Dendritic cell treated with granulocyte-macrophage colony-stimulating factor and Interleukin-4, amounts not matched to agents 40 ng/mL and 50 ng/mL, for 4 days (primary cell): ENCODE data around the gene HOPX.
"Not testable (repeated sequence)": the region's sequence is repeated elsewhere in the genome, so short reads cannot be mapped to it uniquely, and the experiment has no call there.

ENCODE experiments used
- H3K27ac Mint-ChIP-seq: one replicate; pipeline ENCODE4 v1.8.0; 2022; ENCODE audit warnings: mild to moderate bottlenecking, mixed read lengths
- H3K27me3 Mint-ChIP-seq: one replicate; pipeline ENCODE4 v1.8.0; 2022; ENCODE audit warnings: mild to moderate bottlenecking, mixed read lengths
- H3K36me3 Mint-ChIP-seq: one replicate; pipeline ENCODE4 v1.8.0; 2022; ENCODE audit warnings: low read depth, mixed read lengths
- H3K4me1 Mint-ChIP-seq: one replicate; pipeline ENCODE4 v1.8.0; 2022; ENCODE audit warnings: low read depth, mixed read lengths
- H3K4me3 Mint-ChIP-seq: one replicate; pipeline ENCODE4 v1.8.0; 2022; ENCODE audit warnings: mild to moderate bottlenecking, moderate library complexity, mixed read lengths
- H3K9me3 Mint-ChIP-seq: one replicate; pipeline ENCODE4 v1.8.0; 2022; ENCODE audit warnings: mixed read lengths
- intact Hi-C: fragments of 100-400 bp; cut with micrococcal nuclease; formaldehyde crosslinking; loops from one replicate; pipeline ENCODE4 v1.15.0; 2022

The HOPX gene, protein sequence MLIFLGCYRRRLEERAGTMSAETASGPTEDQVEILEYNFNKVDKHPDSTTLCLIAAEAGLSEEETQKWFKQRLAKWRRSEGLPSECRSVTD

DNA sequence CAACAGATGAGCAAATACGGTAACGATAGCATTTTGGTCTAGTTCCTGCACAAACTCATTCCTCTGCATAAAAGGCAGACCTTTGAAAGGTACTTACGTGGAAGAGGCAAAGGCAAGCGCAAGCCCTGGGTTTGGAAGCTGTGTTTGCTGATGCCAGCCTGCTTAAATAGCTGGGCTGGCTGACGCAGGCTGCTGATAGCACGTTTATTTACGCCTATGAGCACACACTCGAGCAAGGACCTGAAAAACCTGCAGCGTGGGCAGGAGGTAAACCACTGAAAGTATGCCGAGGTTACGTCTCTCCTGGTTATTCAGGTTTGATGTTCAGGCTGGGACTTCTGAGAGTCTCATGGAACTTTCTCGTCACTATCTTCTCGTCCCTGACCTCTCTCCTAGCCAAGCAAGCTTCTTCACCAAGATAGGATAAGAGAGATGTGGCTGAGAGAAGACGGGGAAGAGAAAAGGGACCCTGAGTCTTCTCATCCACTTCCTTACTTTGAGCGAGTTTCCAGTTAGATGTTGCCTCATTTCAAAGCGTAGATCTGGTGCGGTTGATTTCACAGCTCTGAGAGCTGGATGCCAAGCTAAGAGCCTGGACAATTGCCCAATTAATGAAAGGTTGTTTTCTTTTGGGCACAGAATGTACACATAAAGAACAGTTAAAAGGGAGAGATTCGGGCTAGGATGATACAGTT is at the start of gene HOPX:
Gene HOPX (minus strand): TSS at position 139 of the 695 bp plus-strand sequence. CDS start 23,480 bp downstream, outside the sequence.
- H3K27me3 Mint-ChIP-seq, result peaks cover 3% of the 10 kb centered on the region
- intact Hi-C loops, result no loop called here
- H3K27ac Mint-ChIP-seq, result no peak within 1 kb of the TSS
- no peaks in the 10 kb centered on the region for H3K9me3 Mint-ChIP-seq
- H3K4me3 Mint-ChIP-seq, result no peak within 1 kb of the TSS
- peaks cover 23% of the 10 kb centered on the region for H3K4me1 Mint-ChIP-seq
- H3K36me3 Mint-ChIP-seq, result no peaks in the 10 kb centered on the region

DNA sequence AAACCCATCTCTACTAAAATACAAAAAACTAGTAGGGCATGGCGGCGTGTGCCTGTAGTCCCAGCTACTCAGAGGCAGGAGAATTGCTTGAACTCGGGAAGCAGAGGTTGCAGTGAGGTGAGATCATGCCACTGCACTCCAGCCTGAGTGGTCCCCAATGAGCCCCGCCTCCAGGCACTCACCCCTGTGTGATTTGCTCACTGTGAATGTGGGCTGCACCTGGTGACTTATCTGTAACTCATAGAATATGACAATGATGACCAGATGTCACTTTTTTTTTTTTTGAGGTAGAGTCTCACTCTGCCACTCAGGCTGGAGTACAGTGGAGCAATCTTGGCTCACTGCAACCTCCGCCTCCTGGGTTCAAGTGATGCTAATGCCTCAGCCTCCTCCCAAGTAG is 49.0 kb upstream of the HOPX start:
- H3K4me3 Mint-ChIP-seq, result no peak overlapping the region
- intact Hi-C loops, result no loop called here
- H3K27ac Mint-ChIP-seq, result no peak overlapping the region
- H3K9me3 Mint-ChIP-seq, result no peaks in the 10 kb centered on the region
- peaks cover 4% of the 10 kb centered on the region for H3K27me3 Mint-ChIP-seq
- H3K36me3 Mint-ChIP-seq, result no peaks in the 10 kb centered on the region
- peaks cover 30% of the 10 kb centered on the region for H3K4me1 Mint-ChIP-seq

DNA sequence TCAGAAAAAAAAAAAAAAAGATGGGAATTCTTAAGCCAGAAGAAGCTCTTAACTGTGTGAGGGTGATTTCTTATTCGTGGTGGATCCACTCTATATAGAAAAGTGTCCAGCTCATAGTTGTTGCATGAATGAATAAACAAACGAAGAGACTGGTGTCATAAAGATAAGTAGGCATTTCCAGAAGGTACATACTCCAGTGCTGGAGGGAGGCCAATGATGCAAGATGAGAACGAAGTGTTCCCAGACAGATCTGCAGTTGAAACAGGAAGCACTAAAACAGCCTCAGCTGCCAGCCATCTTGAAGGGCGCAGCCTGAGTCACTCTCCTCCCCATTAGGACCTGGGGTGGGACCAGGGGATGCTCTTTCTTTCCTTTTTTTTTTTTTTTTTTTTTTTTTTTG is 47.4 kb upstream of the HOPX start:
- peaks cover 4% of the 10 kb centered on the region for H3K27me3 Mint-ChIP-seq
- intact Hi-C loops, result no loop called here
- H3K4me3 Mint-ChIP-seq, result no peak overlapping the region
- peaks cover 31% of the 10 kb centered on the region for H3K4me1 Mint-ChIP-seq
- H3K9me3 Mint-ChIP-seq, result no peaks in the 10 kb centered on the region
- no peaks in the 10 kb centered on the region for H3K36me3 Mint-ChIP-seq
- H3K27ac Mint-ChIP-seq, result no peak overlapping the region

DNA sequence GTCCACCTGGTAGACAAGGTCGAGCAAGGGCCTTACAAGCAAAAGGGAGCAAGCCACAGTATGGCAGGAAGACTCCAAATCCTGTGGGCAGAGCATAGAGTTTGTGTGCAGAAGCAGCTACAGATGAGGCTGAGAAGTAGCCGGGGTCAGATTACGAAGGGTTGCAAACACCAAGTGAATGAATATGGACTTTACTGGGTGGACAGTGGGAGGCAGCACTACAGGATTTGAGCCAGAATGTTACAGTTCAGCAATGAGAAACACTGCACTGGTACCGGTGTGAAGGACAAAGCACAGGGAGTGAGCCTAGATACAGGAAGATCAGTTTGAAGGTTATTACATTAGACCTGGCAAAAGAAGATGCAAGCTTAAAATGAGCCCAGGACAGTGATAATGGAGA is 46.1 kb upstream of the HOPX start:
- Mint-ChIP-seq H3K27me3 (no peaks in the 10 kb centered on the region), H3K4me3 (no peak overlapping the region), H3K36me3 (no peaks in the 10 kb centered on the region), H3K9me3 (no peaks in the 10 kb centered on the region), H3K27ac (no peak overlapping the region), H3K4me1 (peaks cover 32% of the 10 kb centered on the region)
- intact Hi-C loops, result no loop called here

DNA sequence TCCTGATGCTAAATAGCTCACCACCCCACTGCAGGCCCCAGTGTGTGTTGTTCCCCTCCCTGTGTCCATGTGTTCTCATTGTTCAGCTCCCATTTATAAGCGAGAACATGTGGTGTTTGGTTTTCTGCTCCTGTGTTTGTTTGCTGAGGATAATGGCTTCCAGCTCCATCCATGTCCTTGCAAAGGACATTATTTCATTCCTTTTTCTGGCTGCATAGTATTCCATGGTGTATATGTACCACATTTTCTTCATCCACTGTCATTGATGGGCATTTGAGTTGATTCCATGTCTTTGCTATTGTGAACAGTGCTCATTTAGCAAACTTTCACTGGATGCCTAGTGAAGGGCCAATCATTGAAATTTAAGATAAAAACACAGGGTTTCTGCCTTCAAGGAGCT is 45.5 kb upstream of the HOPX start:
- intact Hi-C loops, H3K9me3 Mint-ChIP-seq, H3K36me3 Mint-ChIP-seq, H3K27me3 Mint-ChIP-seq, H3K4me3 Mint-ChIP-seq, H3K27ac Mint-ChIP-seq: not testable (repeated sequence)
- peaks cover 26% of the 10 kb centered on the region for H3K4me1 Mint-ChIP-seq

DNA sequence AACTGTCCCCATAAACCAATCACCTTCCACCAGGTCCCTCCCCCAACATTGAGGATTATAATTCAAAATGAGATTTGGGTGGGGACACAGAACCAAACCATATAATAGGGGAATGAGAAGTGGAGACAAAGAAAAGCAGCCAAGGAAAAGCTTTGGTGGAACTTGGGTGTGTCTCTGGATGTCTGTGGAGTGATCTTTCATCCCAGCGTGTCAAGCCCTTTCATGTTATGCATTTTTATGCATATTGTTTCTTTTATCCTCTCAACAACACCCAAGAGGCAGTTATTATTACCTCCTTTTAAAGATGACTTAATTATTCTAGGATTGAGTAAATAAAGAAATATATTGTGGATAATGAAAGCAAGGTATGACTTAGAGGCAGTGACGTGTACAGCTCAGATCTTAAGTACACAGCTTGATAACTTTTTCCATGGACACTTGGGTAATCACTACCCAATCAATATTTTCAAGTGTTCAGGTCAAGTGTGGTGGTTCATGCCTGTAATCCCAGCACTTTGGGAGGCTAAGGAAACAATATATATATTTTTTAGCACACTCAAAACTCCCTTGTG is 42.6 kb upstream of the HOPX start:
- Mint-ChIP-seq H3K27me3 (no peaks in the 10 kb centered on the region), H3K4me3 (no peak overlapping the region), H3K4me1 (peaks cover 23% of the 10 kb centered on the region), H3K36me3 (no peaks in the 10 kb centered on the region), H3K9me3 (no peaks in the 10 kb centered on the region), H3K27ac (no peak overlapping the region)
- intact Hi-C loops, result no loop called here

DNA sequence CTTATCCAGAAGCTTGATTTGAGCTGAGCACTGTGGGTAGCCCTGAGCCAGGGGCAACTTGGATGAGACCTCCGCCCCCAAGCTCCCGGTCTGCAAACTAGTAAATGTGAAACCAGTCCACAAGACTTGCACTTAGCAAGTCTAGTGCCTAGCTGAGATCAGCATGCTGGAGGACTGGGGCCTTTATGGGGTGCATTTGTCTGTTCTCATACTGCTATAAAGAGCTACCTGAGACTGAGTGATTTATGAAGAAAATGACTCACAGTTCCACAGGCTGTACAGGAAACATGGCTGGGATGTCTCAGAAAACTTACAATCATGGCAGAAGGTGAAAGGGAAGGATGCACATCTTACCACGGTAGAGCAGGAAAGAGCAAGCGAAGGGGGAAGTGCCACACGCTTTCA is 42.1 kb upstream of the HOPX start:
- H3K9me3 Mint-ChIP-seq, result no peaks in the 10 kb centered on the region
- H3K4me3 Mint-ChIP-seq, result no peak overlapping the region
- intact Hi-C loops, result no loop called here
- H3K36me3 Mint-ChIP-seq, result no peaks in the 10 kb centered on the region
- H3K27me3 Mint-ChIP-seq, result no peaks in the 10 kb centered on the region
- peaks cover 17% of the 10 kb centered on the region for H3K4me1 Mint-ChIP-seq
- H3K27ac Mint-ChIP-seq, result no peak overlapping the region

DNA sequence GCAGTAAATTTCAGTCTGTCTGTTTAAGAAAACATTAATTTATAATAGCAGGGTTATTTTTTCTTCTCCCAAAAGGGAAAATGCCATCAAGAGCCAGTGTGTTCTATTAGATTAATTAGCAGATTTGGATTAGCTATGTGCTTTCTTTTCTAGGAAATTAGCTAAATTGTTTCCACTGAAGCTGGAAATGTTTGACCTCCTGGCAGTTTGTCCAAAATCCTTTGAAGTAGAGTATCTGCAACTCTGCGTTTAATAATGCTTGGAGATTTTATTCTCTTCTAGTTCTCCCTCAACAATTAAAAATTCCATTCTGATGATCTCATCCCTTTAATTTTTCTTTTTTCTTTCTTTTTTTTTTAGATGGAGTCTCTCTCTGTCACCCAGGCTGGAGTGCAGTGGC is 27.1 kb upstream of the HOPX start:
- Mint-ChIP-seq H3K9me3 (peaks cover 13% of the 10 kb centered on the region), H3K27ac (no peak overlapping the region), H3K27me3 (no peaks in the 10 kb centered on the region), H3K4me1 (peaks cover 5% of the 10 kb centered on the region), H3K36me3 (no peaks in the 10 kb centered on the region), H3K4me3 (no peak overlapping the region)
- intact Hi-C loops, result no loop called here

DNA sequence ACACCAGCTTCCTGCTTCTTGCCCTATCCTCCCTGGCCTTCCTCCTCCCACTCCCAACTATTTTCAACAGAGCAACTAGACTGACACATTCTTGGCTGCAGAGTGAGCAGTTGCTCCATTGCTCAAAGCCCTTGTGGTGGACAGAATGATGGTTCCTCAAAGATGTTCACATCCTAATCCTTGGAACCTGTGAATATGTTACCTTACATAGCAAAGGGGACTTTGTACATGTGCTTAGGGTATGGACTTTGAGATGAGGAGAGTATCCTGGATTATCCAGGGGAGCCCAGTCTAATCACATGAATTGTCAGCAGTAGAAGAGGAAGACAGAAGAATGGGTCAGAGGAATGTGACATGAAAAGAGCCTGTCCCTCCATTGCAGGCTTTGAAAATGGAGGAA is 24.9 kb upstream of the HOPX start:
- Mint-ChIP-seq H3K27me3 (no peaks in the 10 kb centered on the region), H3K27ac (no peak overlapping the region), H3K4me3 (no peak overlapping the region), H3K4me1 (peaks cover 5% of the 10 kb centered on the region), H3K36me3 (no peaks in the 10 kb centered on the region), H3K9me3 (no peaks in the 10 kb centered on the region)
- intact Hi-C loops, result no loop called here

DNA sequence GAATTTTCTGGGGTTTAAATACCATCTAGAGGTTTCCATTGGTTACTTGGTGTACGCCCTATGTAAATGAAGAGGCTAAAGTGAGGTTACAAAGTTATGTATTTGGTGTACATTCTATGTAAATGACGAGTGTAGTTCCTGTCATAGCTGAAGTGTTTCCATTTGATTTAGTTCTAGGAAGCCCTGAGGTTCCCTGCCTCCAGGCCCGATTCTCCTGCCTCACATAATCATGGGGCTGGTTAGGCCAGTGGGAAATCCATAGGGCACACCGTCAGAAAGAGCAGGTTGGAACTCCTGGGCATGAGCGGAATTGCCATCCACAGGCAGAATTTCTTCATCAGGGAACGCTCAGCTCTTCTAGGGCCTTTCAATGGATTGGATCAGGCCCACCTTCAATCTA is 24.2 kb upstream of the HOPX start:
- Mint-ChIP-seq H3K9me3 (no peaks in the 10 kb centered on the region), H3K27ac (no peak overlapping the region), H3K4me1 (peaks cover 5% of the 10 kb centered on the region), H3K27me3 (no peaks in the 10 kb centered on the region), H3K4me3 (no peak overlapping the region), H3K36me3 (no peaks in the 10 kb centered on the region)
- intact Hi-C loops, result no loop called here

DNA sequence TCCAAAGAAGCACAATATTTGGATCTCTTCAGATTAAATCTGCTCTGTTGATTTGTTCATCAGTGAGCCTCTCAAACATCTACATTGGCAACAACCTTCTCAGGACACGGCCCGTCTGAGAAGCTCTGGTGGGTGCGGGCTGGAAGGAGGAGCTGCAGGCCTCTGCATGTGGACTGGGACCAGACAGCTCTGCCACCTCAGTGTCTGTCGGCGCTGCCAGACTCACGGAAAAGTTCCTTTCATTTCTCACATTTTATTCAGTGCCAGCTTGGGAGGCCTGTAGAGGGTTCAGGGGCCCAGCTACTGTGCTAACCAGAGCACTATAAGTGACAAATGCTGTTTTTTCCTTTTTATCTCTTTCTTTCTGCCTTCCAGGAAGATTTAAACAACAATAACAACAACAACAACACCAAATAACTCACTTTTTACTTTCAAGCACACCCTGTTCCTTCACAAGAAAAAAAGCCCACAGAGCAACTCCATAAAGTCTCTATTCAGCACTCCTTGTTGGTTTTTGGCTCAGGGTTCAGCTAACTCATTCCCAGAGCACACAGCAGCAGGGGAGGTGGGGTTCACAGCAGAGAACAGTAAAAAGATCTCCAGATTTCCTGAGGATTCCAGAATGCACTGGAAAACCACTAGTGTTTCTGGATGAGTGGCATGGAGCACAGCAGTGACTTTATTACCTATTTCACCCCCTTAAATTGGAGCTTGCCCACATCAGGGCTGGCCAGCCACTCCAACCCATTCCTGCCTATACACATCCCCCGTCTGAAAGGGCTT is 23.2 kb upstream of the HOPX start:
- H3K36me3 Mint-ChIP-seq, result no peaks in the 10 kb centered on the region
- H3K9me3 Mint-ChIP-seq, result no peaks in the 10 kb centered on the region
- no peaks in the 10 kb centered on the region for H3K27me3 Mint-ChIP-seq
- H3K4me3 Mint-ChIP-seq, result no peak overlapping the region
- no peak overlapping the region for H3K27ac Mint-ChIP-seq
- intact Hi-C loops, result no loop called here
- peaks cover 5% of the 10 kb centered on the region for H3K4me1 Mint-ChIP-seq

DNA sequence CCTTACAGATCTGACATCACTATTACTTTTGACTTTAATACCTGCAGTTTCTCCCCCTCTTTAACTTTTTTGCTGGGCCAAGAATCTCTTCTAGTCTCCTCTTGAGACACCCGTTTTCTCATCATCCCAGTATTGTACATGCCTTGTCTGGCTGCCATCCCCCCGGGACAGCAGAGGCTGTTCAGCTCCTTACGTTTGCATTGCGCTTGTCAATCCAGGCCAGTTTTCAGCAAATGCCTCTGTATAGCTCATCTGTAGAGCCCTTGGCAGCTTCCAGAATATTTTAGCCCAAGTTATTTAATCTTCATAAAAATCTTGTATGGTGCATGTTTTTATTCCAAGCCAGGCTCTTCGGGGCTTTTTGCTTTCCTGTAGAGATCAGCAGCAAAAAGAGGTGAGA is 22.3 kb upstream of the HOPX start:
- H3K9me3 Mint-ChIP-seq, result no peaks in the 10 kb centered on the region
- H3K4me3 Mint-ChIP-seq, result no peak overlapping the region
- H3K4me1 Mint-ChIP-seq, result peaks cover 5% of the 10 kb centered on the region
- intact Hi-C loops, result no loop called here
- no peaks in the 10 kb centered on the region for H3K27me3 Mint-ChIP-seq
- H3K27ac Mint-ChIP-seq, result no peak overlapping the region
- H3K36me3 Mint-ChIP-seq, result no peaks in the 10 kb centered on the region

DNA sequence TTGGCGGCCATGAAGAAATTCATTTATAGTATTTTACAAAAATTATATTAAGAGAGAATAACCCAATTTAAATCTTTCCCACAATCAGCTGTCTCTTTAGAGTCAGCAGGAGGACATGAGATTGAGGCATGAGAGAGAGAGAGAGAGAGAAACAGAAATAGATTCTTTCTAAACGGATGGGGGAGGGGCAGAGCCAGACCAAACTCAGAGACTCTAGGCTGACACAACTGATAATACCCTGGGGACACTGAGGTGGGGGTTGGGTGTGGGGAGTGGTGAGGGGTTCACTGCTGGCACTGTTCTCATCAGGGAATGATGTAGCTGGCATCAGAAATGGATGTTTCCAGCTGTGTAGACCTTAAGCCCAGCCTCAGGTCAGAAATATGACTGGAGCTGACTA is 20.5 kb upstream of the HOPX start:
- H3K9me3 Mint-ChIP-seq, result no peaks in the 10 kb centered on the region
- peaks cover 11% of the 10 kb centered on the region for H3K4me1 Mint-ChIP-seq
- intact Hi-C loops, result no loop called here
- no peak overlapping the region for H3K4me3 Mint-ChIP-seq
- H3K27me3 Mint-ChIP-seq, result no peaks in the 10 kb centered on the region
- no peak overlapping the region for H3K27ac Mint-ChIP-seq
- no peaks in the 10 kb centered on the region for H3K36me3 Mint-ChIP-seq

DNA sequence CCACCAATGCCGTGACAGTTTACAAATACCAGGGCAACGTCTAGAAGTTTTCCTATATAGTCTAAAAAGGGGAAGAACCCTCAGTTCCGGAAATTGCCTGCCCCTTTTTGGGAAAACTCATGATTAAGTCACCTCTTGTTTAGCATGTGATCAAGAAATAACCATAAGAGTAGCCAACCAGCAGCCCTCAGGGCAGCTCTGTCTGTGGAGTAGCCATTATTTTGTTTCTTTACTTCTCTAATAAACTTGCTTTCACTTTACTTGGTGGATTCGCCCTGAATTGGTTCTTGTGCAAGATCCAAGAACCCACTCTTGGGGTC is 20.0 kb upstream of the HOPX start:
- Mint-ChIP-seq H3K27me3 (no peaks in the 10 kb centered on the region), H3K9me3 (no peaks in the 10 kb centered on the region), H3K4me3 (no peak overlapping the region), H3K36me3 (no peaks in the 10 kb centered on the region), H3K4me1 (peaks cover 11% of the 10 kb centered on the region), H3K27ac (no peak overlapping the region)
- intact Hi-C loops, result no loop called here
